Stimulated activated CD4-positive, alpha-beta T cell treated with anti-CD3 and anti-CD28 coated beads, Interleukin-1b, Interleukin-23, amount 100 ng/mL, for 48 hours (primary cell): Measurements from ENCODE around the gene NECTIN4.
"Not testable (repeated sequence)": the region's sequence is repeated elsewhere in the genome, so short reads cannot be mapped to it uniquely, and the experiment has no call there.

Experiments
- DNase-seq: peaks from one replicate; pipeline ENCODE4 v3.0.0-alpha.2; 2020

The NECTIN4 gene

GRCh38 chr1:161051219-161051618 is 38.1 kb downstream of the NECTIN4 start:
- DNase-seq, result no peak

GRCh38 chr1:161048949-161049722 is 40.2 kb downstream of the NECTIN4 start:
- DNase-seq, result no peak

GRCh38 chr1:161047436-161048420 is 41.6 kb downstream of the NECTIN4 start:
- DNase-seq, result no peak

- DNase-seq, result no peak
Measured at GRCh38 chr1:161046605-161047228, 42.6 kb downstream of the NECTIN4 start.

- DNase-seq, result peak; percentile 92
Measured at GRCh38 chr1:161045736-161046604, 43.4 kb downstream of the NECTIN4 start, which contains the start of gene USF1. TSS of gene USF1 (minus strand) at chr1:161045977. CDS start at chr1:161043275, 2,702 bp downstream.

GRCh38 chr1:161044908-161045735 is 44.2 kb downstream of the NECTIN4 start:
- DNase-seq, result peak; percentile 56

GRCh38 chr1:161044535-161044907 is 44.8 kb downstream of the NECTIN4 start:
- DNase-seq, result no peak

- DNase-seq, result no peak
Measured at GRCh38 chr1:161039546-161039945, 49.8 kb downstream of the NECTIN4 start.

GRCh38 chr1:161039154-161039545 is 50.2 kb downstream of the NECTIN4 start:
- no peak for DNase-seq

- DNase-seq, result peak; percentile 82
Measured at GRCh38 chr1:161038523-161039153, 50.7 kb downstream of the NECTIN4 start, which contains the start of gene TSTD1. TSS of gene TSTD1 (minus strand) at chr1:161038964. CDS start at chr1:161038889, 75 bp downstream.

- DNase-seq, result no peak
Measured at GRCh38 chr1:161037661-161038522, 51.5 kb downstream of the NECTIN4 start.

- DNase-seq, result peak; percentile 44
Measured at GRCh38 chr1:161033751-161034150, 55.6 kb downstream of the NECTIN4 start.

- no peak for DNase-seq
Measured at GRCh38 chr1:161032409-161032808, 56.9 kb downstream of the NECTIN4 start.

GRCh38 chr1:161031874-161032273 is 57.5 kb downstream of the NECTIN4 start:
- no peak for DNase-seq

GRCh38 chr1:161029466-161029865 is 59.9 kb downstream of the NECTIN4 start:
- DNase-seq, result not testable (repeated sequence)

GRCh38 chr1:161026954-161027353 is 62.4 kb downstream of the NECTIN4 start:
- peak; percentile 53 for DNase-seq

GRCh38 chr1:161022432-161022831 is 66.9 kb downstream of the NECTIN4 start:
- DNase-seq, result not testable (repeated sequence)

- no peak for DNase-seq
Measured at GRCh38 chr1:161021970-161022353, 67.4 kb downstream of the NECTIN4 start.

- DNase-seq, result peak; percentile 86
Measured at GRCh38 chr1:161021165-161021969, 68.0 kb downstream of the NECTIN4 start.
